Gastrocnemius medialis (tissue), 4 donors: Measurements from ENCODE around the gene TCP11L2. TPM values are rescaled to one million over a fixed set of nuclear protein-coding genes. Genes with fewer than 3 reads are reported as not detected.
A peak's percentile ranks its signal among the peaks of the same experiment; 100 is the strongest.

Experiments used
- ATAC-seq, 2 donors: fragments of 150-250 bp; one replicate each; pipeline ENCODE4 v1.9.1; 2016
- DNase-seq, 2 donors: peaks; one replicate each; pipeline ENCODE4 v3.0.0-alpha.2; 2019
- H3K27ac ChIP-seq, 4 donors: fragments of 200-600 bp; sonication (generic); 1 replicate in 1 of 4; 2 replicates in 3 of 4; pipeline ENCODE4 v1.5.1; 2016 to 2018; ENCODE audit warnings: mild to moderate bottlenecking in 2 of 4, moderate library complexity in 1 of 4
- H3K27me3 ChIP-seq, 3 donors: fragments of 200-600 bp; sonication (generic) in 2 of 3; 1 replicate in 1 of 3; 2 replicates in 2 of 3; pipeline versions ENCODE4 v1.5.1 to v1.6.0; 2016 to 2019; ENCODE audit warnings: mild to moderate bottlenecking in 1 of 3, moderate library complexity in 1 of 3
- H3K36me3 ChIP-seq, 2 donors: fragments of 200-600 bp; sonication (generic) in 1 of 2; one replicate each; pipeline ENCODE4 v1.5.1; 2017 to 2018
- H3K4me1 ChIP-seq, 2 donors: fragments of 200-600 bp; sonication (generic) in 1 of 2; one replicate each; pipeline ENCODE4 v1.5.1; 2016 to 2017; ENCODE audit warnings: mild to moderate bottlenecking in 2 of 2
- H3K4me3 ChIP-seq, 4 donors: fragments of 200-600 bp; sonication (generic) in 3 of 4; 1 replicate in 1 of 4; 2 replicates in 3 of 4; pipeline ENCODE4 v1.5.1; 2016 to 2019; ENCODE audit warnings: mild to moderate bottlenecking in 2 of 4
- H3K9me3 ChIP-seq, 3 donors: fragments of 200-600 bp; sonication (generic) in 2 of 3; 1 replicate in 1 of 3; 2 replicates in 2 of 3; pipeline ENCODE4 v1.5.1; 2016 to 2019
- POLR2A ChIP-seq, 2 donors: fragments of 450-650 bp; IDR thresholded peaks; one replicate each; pipeline ENCODE4 v1.6.1; 2017; ENCODE audit warnings: antibody characterized with exemption in 2 of 2, mild to moderate bottlenecking in 2 of 2, moderate library complexity in 2 of 2
- in situ Hi-C, 4 donors: fragments of 200-750 bp; cut with MboI; loops; one replicate each; pipeline versions ENCODE4 v1.15.0 to v1.8.0; 2017; ENCODE audit warnings: low sequenced_read_pairs in 4 of 4
- intact Hi-C: fragments of 100-400 bp; cut with DNase I; formaldehyde crosslinking; loops from one replicate; pipeline ENCODE4 v1.15.1; 2023; ENCODE audit warnings: low total_unique reads
- total RNA-seq, 4 donors: library from RNA; depleted of rRNA; stranded (reverse); fragments of >200 nt; gene quantifications; one replicate each; pipeline versions ENCODE4 v1.1.0 to v1.2.3, GENCODE V29; 2016
- TF ChIP-seq, protein P1 (sequence below), 5 experiments: fragments of 450-650 bp in 3 of 5; fragments of 200-600 bp in 2 of 5; sonication (generic) in 2 of 5; IDR thresholded peaks in 4 of 5; conservative IDR thresholded peaks in 1 of 5; 1 replicate in 4 of 5; 2 replicates in 1 of 5; pipeline ENCODE4 v1.5.1; 2016 to 2019; ENCODE audit warnings: antibody characterized with exemption in 5 of 5, mild to moderate bottlenecking in 3 of 5, moderate library complexity in 3 of 5

TCP11L2 gene
- total RNA-seq, 4 donors from 2014 or later = 39.1 to 51.7 (median 43.9) TPM

DNA sequence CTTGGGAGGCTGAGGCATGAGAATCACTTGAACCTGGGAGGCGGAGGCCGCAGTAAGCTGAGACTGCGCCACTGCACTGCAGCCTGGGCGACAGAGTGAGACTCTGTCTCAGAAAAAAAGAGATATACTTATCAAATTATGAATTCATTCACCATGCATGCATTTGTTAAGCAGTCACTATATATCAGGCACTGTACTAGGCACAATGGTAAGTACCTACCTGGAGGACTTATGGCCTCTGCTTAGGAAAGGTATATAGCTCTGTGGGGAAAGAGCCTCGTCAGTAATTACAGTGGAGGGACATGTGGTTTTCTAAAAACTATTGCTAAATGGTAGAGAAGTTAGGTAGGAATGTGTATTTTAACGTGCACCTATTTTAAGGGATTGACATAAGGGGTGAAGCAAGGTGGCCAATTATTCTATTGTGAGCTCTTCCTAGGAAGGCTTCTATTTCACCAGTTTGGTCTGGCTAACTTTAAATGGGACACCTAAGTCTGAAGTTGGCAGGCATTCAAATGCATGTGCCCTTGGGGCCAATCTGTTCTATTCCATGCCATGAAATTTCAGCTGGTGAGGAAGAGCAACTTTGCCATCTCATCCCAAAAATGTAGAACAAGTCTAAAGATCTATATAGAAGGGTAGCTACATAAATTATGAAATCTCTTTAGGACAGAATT, 15.0 kb downstream of the TCP11L2 start:
- H3K4me1 ChIP-seq = peaks cover 65 to 69% of the 10 kb centered on the region in 2 donors
- intact Hi-C loops (no loop called here), in situ Hi-C loops (no loop called here)
- peaks cover 0 to 51% of the 10 kb centered on the region in 2 donors for H3K36me3 ChIP-seq
- TF ChIP-seq POLR2A (IDR thresholded peaks at IDR 0.05) = no peak
- TF ChIP-seq, protein P1, sequence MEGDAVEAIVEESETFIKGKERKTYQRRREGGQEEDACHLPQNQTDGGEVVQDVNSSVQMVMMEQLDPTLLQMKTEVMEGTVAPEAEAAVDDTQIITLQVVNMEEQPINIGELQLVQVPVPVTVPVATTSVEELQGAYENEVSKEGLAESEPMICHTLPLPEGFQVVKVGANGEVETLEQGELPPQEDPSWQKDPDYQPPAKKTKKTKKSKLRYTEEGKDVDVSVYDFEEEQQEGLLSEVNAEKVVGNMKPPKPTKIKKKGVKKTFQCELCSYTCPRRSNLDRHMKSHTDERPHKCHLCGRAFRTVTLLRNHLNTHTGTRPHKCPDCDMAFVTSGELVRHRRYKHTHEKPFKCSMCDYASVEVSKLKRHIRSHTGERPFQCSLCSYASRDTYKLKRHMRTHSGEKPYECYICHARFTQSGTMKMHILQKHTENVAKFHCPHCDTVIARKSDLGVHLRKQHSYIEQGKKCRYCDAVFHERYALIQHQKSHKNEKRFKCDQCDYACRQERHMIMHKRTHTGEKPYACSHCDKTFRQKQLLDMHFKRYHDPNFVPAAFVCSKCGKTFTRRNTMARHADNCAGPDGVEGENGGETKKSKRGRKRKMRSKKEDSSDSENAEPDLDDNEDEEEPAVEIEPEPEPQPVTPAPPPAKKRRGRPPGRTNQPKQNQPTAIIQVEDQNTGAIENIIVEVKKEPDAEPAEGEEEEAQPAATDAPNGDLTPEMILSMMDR (IDR thresholded peaks at IDR 0.05 in 4 of 5, conservative IDR thresholded peaks at IDR 0.05 in 1 of 5) = no peak
- H3K27me3 ChIP-seq = no peaks in the 10 kb centered on the region
- DNase-seq (peak; percentile 65 to 73), ATAC-seq (peak; percentile 94 to 97)
- H3K27ac ChIP-seq = peak overlapping the region; percentile 71 to 80 (median 78)
- no peak overlapping the region for H3K4me3 ChIP-seq
- H3K9me3 ChIP-seq = no peaks in the 10 kb centered on the region

DNA sequence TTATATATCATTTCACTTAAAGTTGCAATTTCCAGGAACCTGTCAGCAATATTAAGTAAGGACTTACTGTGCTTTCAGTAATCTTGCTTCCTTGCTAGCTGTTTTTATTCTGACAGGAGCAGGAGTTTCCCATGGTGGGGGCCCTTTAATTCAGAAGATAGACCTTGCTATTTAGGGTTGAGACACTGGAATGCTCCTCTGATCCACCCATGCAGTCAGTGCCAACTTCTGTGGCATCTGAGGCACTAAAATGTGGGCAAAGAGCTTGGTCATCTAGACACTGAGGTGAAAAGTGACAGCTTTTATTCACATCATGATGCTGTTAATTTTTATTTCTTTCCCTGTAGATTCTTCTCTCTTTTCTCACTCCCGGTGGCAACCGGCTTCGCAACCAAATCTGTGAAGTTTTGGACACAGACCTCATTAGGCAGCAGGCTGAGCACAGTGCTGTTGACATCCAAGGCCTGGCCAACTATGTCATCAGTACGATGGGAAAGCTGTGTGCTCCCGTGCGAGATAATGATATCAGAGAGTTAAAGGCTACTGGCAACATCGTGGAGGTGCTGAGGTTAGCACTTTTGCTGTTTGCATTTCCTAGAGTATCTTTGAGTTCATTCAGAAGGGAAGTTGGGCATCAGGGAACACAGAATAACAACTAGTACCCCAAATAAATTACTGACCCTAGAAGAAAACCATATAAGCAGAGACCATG, 18.8 kb downstream of the TCP11L2 start:
- in situ Hi-C loops = no loop called here
- H3K27ac ChIP-seq = peak overlapping the region; percentile 43 to 76 (median 70)
- intact Hi-C loops = no loop called here
- no peaks in the 10 kb centered on the region for H3K9me3 ChIP-seq
- DNase-seq = no peak
- TF ChIP-seq, protein P1 (IDR thresholded peaks at IDR 0.05 in 4 of 5, conservative IDR thresholded peaks at IDR 0.05 in 1 of 5) = no peak
- TF ChIP-seq POLR2A (IDR thresholded peaks at IDR 0.05) = no peak
- H3K36me3 ChIP-seq = peaks cover 0 to 66% of the 10 kb centered on the region in 2 donors
- H3K4me1 ChIP-seq = peaks cover 54 to 66% of the 10 kb centered on the region in 2 donors
- H3K27me3 ChIP-seq = no peaks in the 10 kb centered on the region
- ATAC-seq = peak in 1 of 2 donors; percentile 50
- no peak overlapping the region for H3K4me3 ChIP-seq

DNA sequence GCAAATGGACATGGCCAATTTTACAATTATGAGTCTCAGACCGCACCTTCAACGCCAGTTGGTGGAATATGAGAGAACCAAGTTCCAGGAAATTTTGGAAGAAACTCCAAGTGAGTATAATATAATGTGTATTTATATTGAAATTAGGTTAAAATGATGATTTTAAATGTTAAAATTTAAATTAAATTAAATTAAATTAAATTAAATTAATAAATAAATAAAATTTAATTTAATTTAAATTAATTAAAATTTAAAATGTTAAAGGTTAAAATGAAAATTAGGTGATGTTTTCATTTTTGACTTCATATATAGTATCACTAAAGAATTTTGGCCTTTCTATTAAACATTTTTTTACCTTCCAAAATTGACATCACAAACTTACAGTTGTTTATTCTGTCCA, 21.0 kb downstream of the TCP11L2 start:
- DNase-seq (no peak), ATAC-seq (no peak)
- H3K4me3 ChIP-seq = no peak overlapping the region
- H3K9me3 ChIP-seq = no peaks in the 10 kb centered on the region
- peaks cover 45 to 64% of the 10 kb centered on the region in 2 donors for H3K4me1 ChIP-seq
- H3K27ac ChIP-seq = peak overlapping the region in 1 of 4 donors; percentile 4
- peaks cover 0 to 62% of the 10 kb centered on the region in 2 donors for H3K36me3 ChIP-seq
- in situ Hi-C loops = no loop called here
- intact Hi-C loops = no loop called here
- no peaks in the 10 kb centered on the region for H3K27me3 ChIP-seq
- no peak for TF ChIP-seq POLR2A (IDR thresholded peaks at IDR 0.05)
- TF ChIP-seq, protein P1 (IDR thresholded peaks at IDR 0.05 in 4 of 5, conservative IDR thresholded peaks at IDR 0.05 in 1 of 5) = no peak

DNA sequence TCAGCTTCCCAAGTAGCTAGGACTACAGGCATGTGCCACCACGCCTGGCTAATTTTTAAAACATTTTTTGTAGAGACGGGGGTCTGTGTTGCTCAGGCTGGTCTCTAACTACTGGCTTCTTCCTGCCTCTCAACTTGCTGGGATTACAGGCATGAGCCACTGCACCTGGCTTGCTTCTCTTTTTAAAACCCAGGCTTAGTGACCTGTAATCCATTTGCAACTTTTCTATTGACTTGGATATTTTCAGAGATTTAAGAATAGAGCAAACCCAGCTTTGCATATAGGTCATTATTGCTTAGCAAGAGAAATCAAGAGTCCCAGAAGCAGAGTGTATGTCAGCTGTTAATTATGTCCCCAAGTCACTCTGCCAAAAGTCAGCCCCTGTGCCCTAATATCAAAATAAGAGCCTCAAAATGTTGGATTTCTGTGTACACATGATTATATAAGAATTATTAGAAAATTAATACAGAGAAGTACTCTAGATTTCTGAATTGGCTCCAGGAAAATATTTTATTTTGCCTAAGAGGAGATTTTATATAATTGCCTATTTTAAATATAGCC, 24.9 kb downstream of the TCP11L2 start:
- ATAC-seq = no peak
- intact Hi-C loops (no loop called here), in situ Hi-C loops (no loop called here)
- Histone ChIP-seq H3K9me3 (no peaks in the 10 kb centered on the region), H3K27me3 (no peaks in the 10 kb centered on the region), H3K27ac (peak overlapping the region; percentile 41 to 79 (median 74)), H3K4me1 (peaks cover 43 to 62% of the 10 kb centered on the region in 2 donors), H3K4me3 (no peak overlapping the region), H3K36me3 (peaks cover 0 to 39% of the 10 kb centered on the region in 2 donors)
- DNase-seq = no peak
- no peak for TF ChIP-seq POLR2A (IDR thresholded peaks at IDR 0.05)
- TF ChIP-seq, protein P1 (IDR thresholded peaks at IDR 0.05 in 4 of 5, conservative IDR thresholded peaks at IDR 0.05 in 1 of 5) = no peak
